ENCODE results near the gene LMOD1. TPM values are rescaled to one million over a fixed set of nuclear protein-coding genes. Genes with fewer than 3 reads are reported as not detected.
"Not testable (repeated sequence)": the region's sequence is repeated elsewhere in the genome, so short reads cannot be mapped to it uniquely, and the experiment has no call there.

Gene LMOD1
- total RNA-seq, 1 experiment from 2014 or later: not detected

- DNase-seq (ENCODE audit: extremely low read depth, low read depth): no peak
Observed at GRCh38 chr1:201880928-201881571, 65.3 kb downstream of the LMOD1 start.

GRCh38 chr1:201877877-201878401 is 68.4 kb downstream of the LMOD1 start:
- peak; percentile 62 for DNase-seq (ENCODE audit: extremely low read depth, low read depth)

GRCh38 chr1:201876148-201876818 is 70.1 kb downstream of the LMOD1 start:
- DNase-seq (ENCODE audit: extremely low read depth, low read depth): peak; percentile 38

- no peak for DNase-seq (ENCODE audit: extremely low read depth, low read depth)
Observed at GRCh38 chr1:201874672-201875071, 71.7 kb downstream of the LMOD1 start.

GRCh38 chr1:201870397-201870796 is 76.0 kb downstream of the LMOD1 start:
- no peak for DNase-seq (ENCODE audit: extremely low read depth, low read depth)

- no peak for DNase-seq (ENCODE audit: extremely low read depth, low read depth)
Observed at GRCh38 chr1:201861448-201861847, 84.9 kb downstream of the LMOD1 start.

GRCh38 chr1:201859424-201859823 is 86.9 kb downstream of the LMOD1 start:
- DNase-seq (ENCODE audit: extremely low read depth, low read depth): no peak

- not testable (repeated sequence) for DNase-seq (ENCODE audit: extremely low read depth, low read depth)
Observed at GRCh38 chr1:201856722-201857121, 89.6 kb downstream of the LMOD1 start.

GRCh38 chr1:201851949-201852348 is 94.4 kb downstream of the LMOD1 start:
- no peak for DNase-seq (ENCODE audit: extremely low read depth, low read depth)

- no peak for DNase-seq (ENCODE audit: extremely low read depth, low read depth)
Observed at GRCh38 chr1:201850053-201850397, 96.3 kb downstream of the LMOD1 start.

- DNase-seq (ENCODE audit: extremely low read depth, low read depth): no peak
Observed at GRCh38 chr1:201849372-201850052, 96.8 kb downstream of the LMOD1 start.

GRCh38 chr1:201848230-201848629 is 98.1 kb downstream of the LMOD1 start:
- DNase-seq (ENCODE audit: extremely low read depth, low read depth): no peak

- no peak for DNase-seq (ENCODE audit: extremely low read depth, low read depth)
Observed at GRCh38 chr1:201847150-201847549, 99.2 kb downstream of the LMOD1 start.

Small RNA genes within 50 kb of the gene (small RNA-seq; reads per million reads assigned to genes)
- 0 to 0.18 reads per million in 2 experiments for gene MIR6739
- 0 to 0.04 reads per million in 2 experiments for gene RF00156

Other genes starting within 250 kb of the LMOD1 start
- gene IPO9, start 117.4 kb downstream of the LMOD1 start, total RNA-seq (2014; rRNA removed; shearing (Covaris generic)): 25.5 and 27.6 TPM in 2 replicates
- gene SHISA4, start 57.6 kb downstream of the LMOD1 start, total RNA-seq (2014; rRNA removed; shearing (Covaris generic)): 11.4 and 12.1 TPM in 2 replicates
- 116 and 136 TPM in 2 replicates for gene TIMM17A, start 9.0 kb upstream of the LMOD1 start, total RNA-seq (2014; rRNA removed; shearing (Covaris generic))
- gene RNPEP, start 36.1 kb upstream of the LMOD1 start, total RNA-seq (2014; rRNA removed; shearing (Covaris generic)): 153 and 155 TPM in 2 replicates
- gene ELF3, start 64.0 kb upstream of the LMOD1 start, total RNA-seq (2014; rRNA removed; shearing (Covaris generic)): 0.61 and 0.99 TPM in 2 replicates
- not detected in 2 replicates for gene GPR37L1, start 176.4 kb upstream of the LMOD1 start, total RNA-seq (2014; rRNA removed; shearing (Covaris generic))
- 43.8 and 46.6 TPM in 2 replicates for gene ARL8A, start 198.2 kb upstream of the LMOD1 start, total RNA-seq (2014; rRNA removed; shearing (Covaris generic))
- not detected in 2 replicates for gene PTPN7, start 214.1 kb upstream of the LMOD1 start, total RNA-seq (2014; rRNA removed; shearing (Covaris generic))
- 0.15 and 0.46 TPM in 2 replicates for gene LGR6, start 247.3 kb upstream of the LMOD1 start, total RNA-seq (2014; rRNA removed; shearing (Covaris generic))